Stomach (tissue), 9 donors: ENCODE results near the gene SEMA6A. TPM values are rescaled to one million over a fixed set of nuclear protein-coding genes. Genes with fewer than 3 reads are reported as not detected.

Source experiments
- DNase-seq, 2 donors: peaks; one replicate each; pipeline versions ENCODE4 v3.0.0 to v3.0.0-alpha.2; 2013 to 2019
- H3K27ac ChIP-seq, 5 donors: fragments of 200-600 bp in 4 of 5; sonication (generic) in 4 of 5; one replicate each; pipeline ENCODE4 v1.5.1; 2013 to 2019; ENCODE audit warnings: mild to moderate bottlenecking in 1 of 5, moderate library complexity in 1 of 5
- H3K27me3 ChIP-seq, 3 donors: fragments of 200-600 bp; sonication (generic); one replicate each; pipeline ENCODE4 v1.5.1; 2017 to 2019; ENCODE audit warnings: mixed run types in 1 of 3
- H3K36me3 ChIP-seq, 4 donors: fragments of 200-600 bp; sonication (generic); 1 replicate in 3 of 4; 2 replicates in 1 of 4; pipeline ENCODE4 v1.5.1; 2016 to 2019
- H3K4me1 ChIP-seq, 4 donors: fragments of 200-600 bp; sonication (generic); one replicate each; pipeline ENCODE4 v1.5.1; 2016 to 2019
- H3K4me3 ChIP-seq, 4 donors: fragments of 200-600 bp; sonication (generic) in 3 of 4; one replicate each; pipeline ENCODE4 v1.5.1; 2016 to 2019; ENCODE audit warnings: mild to moderate bottlenecking in 1 of 4
- H3K9me3 ChIP-seq, 4 donors: fragments of 200-600 bp; sonication (generic); one replicate each; pipeline ENCODE4 v1.5.1; 2016 to 2019
- EP300 ChIP-seq: sonication (generic); formaldehyde crosslinking; IDR thresholded peaks from one replicate; pipeline ENCODE4 v1.6.1; 2017; ENCODE audit warnings: antibody characterized with exemption
- POLR2A ChIP-seq, 4 donors: fragments of 450-650 bp; IDR thresholded peaks; one replicate each; pipeline ENCODE4 v1.6.1; 2016; ENCODE audit warnings: antibody characterized with exemption in 4 of 4, control low read depth in 2 of 4, mild to moderate bottlenecking in 1 of 4, moderate library complexity in 1 of 4
- POLR2AphosphoS5 ChIP-seq, 3 donors: sonication (generic); formaldehyde crosslinking; IDR thresholded peaks; one replicate each; pipeline ENCODE4 v1.6.1; 2016; ENCODE audit warnings: antibody characterized with exemption in 3 of 3
- WGBS, 5 donors: extraction: QIAGEN DNeasy Blood & Tissue Kit in 3 of 5; methylation state at CpG; one replicate each; pipeline versions ENCODE4 v1.1.5 to v1.1.7; 2013 to 2018; 5-methylcytosine and 5-hydroxymethylcytosine counted together
- intact Hi-C: fragments of 100-400 bp; cut with DNase I; formaldehyde crosslinking; loops from one replicate; pipeline ENCODE4 v1.15.1; 2023; ENCODE audit warnings: low total_unique reads
- polyA plus RNA-seq, 3 donors: library from polyadenylated mRNA; stranded (reverse); fragments of 200-250 nt; gene quantifications; one replicate each; pipeline ENCODE4 v1.2.3, GENCODE V29; 2013
- total RNA-seq, 5 donors: library from RNA; depleted of rRNA; stranded (reverse); fragments of >200 nt; gene quantifications; one replicate each; pipeline versions ENCODE4 v1.1.0 to v1.2.3, GENCODE V29; 2014 to 2016
- TF ChIP-seq, protein P1 (sequence below), 7 experiments: fragments of 450-650 bp in 4 of 7; fragments of 200-600 bp in 3 of 7; sonication (generic) in 3 of 7; IDR thresholded peaks; one replicate each; pipeline ENCODE4 v1.5.1; 2016 to 2019; ENCODE audit warnings: antibody characterized with exemption in 7 of 7, control low read depth in 2 of 7, mild to moderate bottlenecking in 1 of 7
- donor health status: healthy with polysubstance abuse.
- donor health status: Bipolar disorder and iron deficiency.
- donor health status: healthy.

SEMA6A gene
- total and polyA plus RNA-seq, 8 donors, result 0.37 to 37.5 (median 11.0) TPM

DNA sequence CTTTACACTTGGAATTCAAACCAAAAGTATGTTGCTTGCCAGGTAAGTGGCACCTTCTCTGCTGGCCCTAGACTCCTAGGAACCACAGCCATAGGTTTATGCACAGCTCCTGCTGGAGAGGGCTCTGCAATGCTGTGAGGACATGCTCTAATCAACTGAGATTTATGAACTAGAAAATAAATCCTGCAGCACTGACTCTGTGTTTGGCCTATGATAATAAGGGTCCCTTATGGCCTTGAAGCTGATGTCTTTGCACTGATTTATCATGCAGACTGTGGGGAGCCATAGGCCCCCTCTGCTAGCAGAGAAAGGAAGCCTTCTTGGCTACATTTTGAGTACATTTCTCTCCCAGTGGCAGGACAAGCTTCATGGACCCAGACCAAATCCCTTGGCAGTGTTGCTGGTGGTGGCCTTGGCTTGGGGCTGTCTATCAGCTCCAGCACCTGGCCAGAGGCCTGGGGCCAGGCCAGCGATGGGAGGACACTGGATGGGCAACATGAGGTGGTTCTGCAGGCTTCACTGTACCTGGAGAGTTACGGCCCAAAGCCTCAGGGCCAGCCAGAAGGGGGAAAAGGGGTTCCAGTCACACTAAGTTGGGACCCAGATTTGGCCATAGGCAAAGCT, 178.0 kb downstream of the SEMA6A start:
- H3K27me3 ChIP-seq, result no peaks in the 10 kb centered on the region
- H3K9me3 ChIP-seq, result no peaks in the 10 kb centered on the region
- peaks cover 0 to 24% (median 13%) of the 10 kb centered on the region in 4 donors for H3K4me1 ChIP-seq
- intact Hi-C loops, result no loop called here
- TF ChIP-seq POLR2A (IDR thresholded peaks at IDR 0.05) (no peak), POLR2AphosphoS5 (IDR thresholded peaks at IDR 0.05) (no peak), EP300 (no peak)
- TF ChIP-seq, protein P1, sequence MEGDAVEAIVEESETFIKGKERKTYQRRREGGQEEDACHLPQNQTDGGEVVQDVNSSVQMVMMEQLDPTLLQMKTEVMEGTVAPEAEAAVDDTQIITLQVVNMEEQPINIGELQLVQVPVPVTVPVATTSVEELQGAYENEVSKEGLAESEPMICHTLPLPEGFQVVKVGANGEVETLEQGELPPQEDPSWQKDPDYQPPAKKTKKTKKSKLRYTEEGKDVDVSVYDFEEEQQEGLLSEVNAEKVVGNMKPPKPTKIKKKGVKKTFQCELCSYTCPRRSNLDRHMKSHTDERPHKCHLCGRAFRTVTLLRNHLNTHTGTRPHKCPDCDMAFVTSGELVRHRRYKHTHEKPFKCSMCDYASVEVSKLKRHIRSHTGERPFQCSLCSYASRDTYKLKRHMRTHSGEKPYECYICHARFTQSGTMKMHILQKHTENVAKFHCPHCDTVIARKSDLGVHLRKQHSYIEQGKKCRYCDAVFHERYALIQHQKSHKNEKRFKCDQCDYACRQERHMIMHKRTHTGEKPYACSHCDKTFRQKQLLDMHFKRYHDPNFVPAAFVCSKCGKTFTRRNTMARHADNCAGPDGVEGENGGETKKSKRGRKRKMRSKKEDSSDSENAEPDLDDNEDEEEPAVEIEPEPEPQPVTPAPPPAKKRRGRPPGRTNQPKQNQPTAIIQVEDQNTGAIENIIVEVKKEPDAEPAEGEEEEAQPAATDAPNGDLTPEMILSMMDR (IDR thresholded peaks at IDR 0.05), result no peak
- H3K4me3 ChIP-seq, result no peak overlapping the region
- no peak for DNase-seq
- 83 to 91% (median 88%) methylated on average over 1 to 2 of the region's 2 CpGs for WGBS, 5 donors
- H3K36me3 ChIP-seq, result peaks cover 0 to 6% (median 3%) of the 10 kb centered on the region in 4 donors
- H3K27ac ChIP-seq, result peak overlapping the region in 3 of 5 donors; percentile 42 to 73 (median 56)

- TF ChIP-seq EP300 (no peak), POLR2A (IDR thresholded peaks at IDR 0.05) (no peak), POLR2AphosphoS5 (IDR thresholded peaks at IDR 0.05) (peak in 1 of 3 donors; percentile 15)
- TF ChIP-seq, protein P1 (IDR thresholded peaks at IDR 0.05), result no peak
- Histone ChIP-seq H3K4me1 (peaks cover 0 to 24% (median 13%) of the 10 kb centered on the region in 4 donors), H3K27ac (peak overlapping the region in 3 of 5 donors; percentile 42 to 73 (median 56)), H3K36me3 (peaks cover 0 to 6% (median 3%) of the 10 kb centered on the region in 4 donors), H3K9me3 (no peaks in the 10 kb centered on the region), H3K27me3 (no peaks in the 10 kb centered on the region), H3K4me3 (no peak overlapping the region)
- WGBS, 5 donors, result 34 to 60% (median 43%) methylated on average over 4 of the region's 4 CpGs
- intact Hi-C loops, result no loop called here
- DNase-seq, result peak in 1 of 2 donors; percentile 19
These were observed 178.9 kb downstream of the SEMA6A start for GRCh38 chr5:116395631-116396203.

GRCh38 chr5:116395226-116395625, 179.4 kb downstream of the SEMA6A start:
- Histone ChIP-seq H3K27me3 (no peaks in the 10 kb centered on the region), H3K4me3 (no peak overlapping the region), H3K36me3 (peaks cover 0 to 6% (median 3%) of the 10 kb centered on the region in 4 donors), H3K9me3 (no peaks in the 10 kb centered on the region), H3K4me1 (peaks cover 0 to 24% (median 13%) of the 10 kb centered on the region in 4 donors), H3K27ac (peak overlapping the region in 3 of 5 donors; percentile 17 to 73 (median 42))
- intact Hi-C loops, result no loop called here
- TF ChIP-seq EP300 (no peak), POLR2A (IDR thresholded peaks at IDR 0.05) (no peak), POLR2AphosphoS5 (IDR thresholded peaks at IDR 0.05) (no peak)
- TF ChIP-seq, protein P1 (IDR thresholded peaks at IDR 0.05), result no peak
- 82 to 91% (median 84%) methylated on average over 9 of the region's 9 CpGs for WGBS, 5 donors
- no peak for DNase-seq

GRCh38 chr5:116394186-116394867, 180.3 kb downstream of the SEMA6A start:
- Histone ChIP-seq H3K27me3 (no peaks in the 10 kb centered on the region), H3K36me3 (peaks cover 0 to 1% (median 0%) of the 10 kb centered on the region in 4 donors), H3K4me1 (peaks cover 0 to 24% (median 13%) of the 10 kb centered on the region in 4 donors), H3K4me3 (no peak overlapping the region), H3K9me3 (no peaks in the 10 kb centered on the region), H3K27ac (peak overlapping the region in 1 of 5 donors; percentile 73)
- WGBS, 5 donors, result 87 to 97% (median 93%) methylated on average over 5 of the region's 5 CpGs
- TF ChIP-seq, protein P1 (IDR thresholded peaks at IDR 0.05), result no peak
- no peak for TF ChIP-seq POLR2AphosphoS5 (IDR thresholded peaks at IDR 0.05)
- no peak for TF ChIP-seq POLR2A (IDR thresholded peaks at IDR 0.05)
- TF ChIP-seq EP300, result no peak
- intact Hi-C loops, result no loop called here
- no peak for DNase-seq
